ENCODE data around the gene SH3TC1.

Gene SH3TC1

GRCh38 chr4:8287343-8288280, 88.5 kb downstream of the SH3TC1 start:
- Histone ChIP-seq H3K4me1 (ENCODE audit: control insufficient read depth, low read length) (peaks cover 4% of the 10 kb centered on the region; the same call in 1 of the 2 replicates), H3K9me3 (ENCODE audit: control insufficient read depth, insufficient read depth, low read length) (no peaks in the 10 kb centered on the region), H3K27me3 (ENCODE audit: control insufficient read depth, low read length) (no peaks in the 10 kb centered on the region), H4K20me1 (ENCODE audit: control insufficient read depth, insufficient read depth, low read depth, low read length) (no peaks in the 10 kb centered on the region), H3K79me2 (ENCODE audit: control insufficient read depth, low read length) (no peaks in the 10 kb centered on the region), H3K4me2 (ENCODE audit: low read length) (no peak overlapping the region), H3K36me3 (ENCODE audit: control insufficient read depth, low read length) (no peaks in the 10 kb centered on the region), H3K27ac (ENCODE audit: low read depth, low read length) (no peak overlapping the region), H3K4me3 (ENCODE audit: low read length) (no peak overlapping the region), H3F3A (ENCODE audit: control insufficient read depth, insufficient read depth) (no peaks in the 10 kb centered on the region), H3K9me2 (replicated peaks; ENCODE audit: control insufficient read depth, low read length) (no peaks in the 10 kb centered on the region)
- TF ChIP-seq EZH2phosphoT487 (IDR thresholded peaks at IDR 0.05; ENCODE audit: borderline replicate concordance, low read length), result no peak
- TF ChIP-seq CTCF (IDR thresholded peaks at IDR 0.05; ENCODE audit: low read depth, low read length, poor library complexity, severe bottlenecking), result no peak

DNA sequence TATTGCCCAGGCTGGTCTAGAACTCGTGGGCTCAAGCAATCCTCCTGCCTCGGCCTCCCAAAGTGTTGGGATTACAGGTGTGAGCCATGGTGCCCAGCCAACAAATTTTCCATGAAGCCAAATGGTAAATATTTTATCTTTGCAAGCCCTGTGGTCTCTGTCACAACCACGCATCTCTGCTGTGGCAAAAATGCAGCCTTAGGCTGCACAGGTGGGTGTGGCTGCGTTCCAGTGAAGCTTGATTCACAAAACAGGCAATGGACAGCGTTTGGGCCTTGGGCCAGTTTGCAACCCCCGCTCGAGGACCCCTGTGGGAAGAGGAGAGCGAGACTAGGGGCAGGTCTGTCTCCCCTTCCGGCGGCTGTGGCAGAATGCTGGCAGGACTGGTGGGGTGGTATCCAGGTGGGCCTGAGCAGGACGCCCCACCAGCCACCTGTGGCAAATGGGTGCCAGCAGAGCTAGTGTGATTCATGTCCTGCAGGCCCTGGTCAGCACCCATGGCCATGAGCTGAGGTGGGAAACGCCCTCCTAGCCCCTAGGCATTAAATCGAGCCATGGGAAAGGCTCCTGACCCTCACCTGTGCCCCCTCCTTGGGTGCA, 90.2 kb downstream of the SH3TC1 start:
- H3K36me3 ChIP-seq (ENCODE audit: control insufficient read depth, low read length), result no peaks in the 10 kb centered on the region
- no peaks in the 10 kb centered on the region for H3K9me3 ChIP-seq (ENCODE audit: control insufficient read depth, insufficient read depth, low read length)
- H3K4me1 ChIP-seq (ENCODE audit: control insufficient read depth, low read length), result peaks cover 4% of the 10 kb centered on the region; the same call in 1 of the 2 replicates
- H3K79me2 ChIP-seq (ENCODE audit: control insufficient read depth, low read length), result no peaks in the 10 kb centered on the region
- H3K4me2 ChIP-seq (ENCODE audit: low read length), result no peak overlapping the region
- H4K20me1 ChIP-seq (ENCODE audit: control insufficient read depth, insufficient read depth, low read depth, low read length), result no peaks in the 10 kb centered on the region
- TF ChIP-seq EZH2phosphoT487 (IDR thresholded peaks at IDR 0.05; ENCODE audit: borderline replicate concordance, low read length) (no peak), CTCF (IDR thresholded peaks at IDR 0.05; ENCODE audit: low read depth, low read length, poor library complexity, severe bottlenecking) (no peak)
- no peak overlapping the region for H3K27ac ChIP-seq (ENCODE audit: low read depth, low read length)
- H3K4me3 ChIP-seq (ENCODE audit: low read length), result no peak overlapping the region
- H3K27me3 ChIP-seq (ENCODE audit: control insufficient read depth, low read length), result no peaks in the 10 kb centered on the region
- H3K9me2 ChIP-seq (replicated peaks; ENCODE audit: control insufficient read depth, low read length), result no peaks in the 10 kb centered on the region
- H3F3A ChIP-seq (ENCODE audit: control insufficient read depth, insufficient read depth), result no peaks in the 10 kb centered on the region

GRCh38 chr4:8289956-8290700, 91.0 kb downstream of the SH3TC1 start:
- H3K4me2 ChIP-seq (ENCODE audit: low read length), result no peak overlapping the region
- no peaks in the 10 kb centered on the region for H3K79me2 ChIP-seq (ENCODE audit: control insufficient read depth, low read length)
- H3K9me2 ChIP-seq (replicated peaks; ENCODE audit: control insufficient read depth, low read length), result no peaks in the 10 kb centered on the region
- H3K27me3 ChIP-seq (ENCODE audit: control insufficient read depth, low read length), result no peaks in the 10 kb centered on the region
- H3K36me3 ChIP-seq (ENCODE audit: control insufficient read depth, low read length), result no peaks in the 10 kb centered on the region
- no peak overlapping the region for H3K4me3 ChIP-seq (ENCODE audit: low read length)
- H3K27ac ChIP-seq (ENCODE audit: low read depth, low read length), result no peak overlapping the region
- no peaks in the 10 kb centered on the region for H4K20me1 ChIP-seq (ENCODE audit: control insufficient read depth, insufficient read depth, low read depth, low read length)
- no peak for TF ChIP-seq CTCF (IDR thresholded peaks at IDR 0.05; ENCODE audit: low read depth, low read length, poor library complexity, severe bottlenecking)
- no peak for TF ChIP-seq EZH2phosphoT487 (IDR thresholded peaks at IDR 0.05; ENCODE audit: borderline replicate concordance, low read length)
- H3K4me1 ChIP-seq (ENCODE audit: control insufficient read depth, low read length), result peaks cover 4% of the 10 kb centered on the region; the same call in 1 of the 2 replicates
- no peaks in the 10 kb centered on the region for H3K9me3 ChIP-seq (ENCODE audit: control insufficient read depth, insufficient read depth, low read length)
- no peaks in the 10 kb centered on the region for H3F3A ChIP-seq (ENCODE audit: control insufficient read depth, insufficient read depth)
